HepG2 (cell line): Measurements from ENCODE around the gene PRR36. TPM values are rescaled to one million over a fixed set of nuclear protein-coding genes. Genes with fewer than 3 reads are reported as not detected.
A peak's percentile ranks its signal among the peaks of the same experiment; 100 is the strongest.

Experiments used
- HNRNPLL ChIP-seq: fragments of 200-400 bp; formaldehyde crosslinking; IDR thresholded peaks from 2 replicates; pipeline ENCODE4 v1.6.1; 2017; ENCODE audit warnings: mild to moderate bottlenecking, low read depth, low read length; ENCODE audit not compliant: poor library complexity, severe bottlenecking
- KLF16 ChIP-seq, 2 experiments: sonication (generic) in 1 of 2; formaldehyde crosslinking in 1 of 2; IDR thresholded peaks; 2 replicates each; pipeline versions ENCODE4 v1.6.1 to v1.8.0; 2016 to 2023; ENCODE audit warnings: missing genetic modification reagents in 2 of 2, missing compliant biosample characterization in 1 of 2
- MAFK ChIP-seq, 2 experiments: IDR thresholded peaks in 1 of 2; conservative IDR thresholded peaks in 1 of 2; 2 replicates each; pipeline ENCODE4 v1.6.1; 2011; ENCODE audit warnings: improper control_type of control experiment in 2 of 2, low read length in 2 of 2
- NFKBIZ ChIP-seq: IDR thresholded peaks from 2 replicates; pipeline ENCODE4 v1.6.1; 2018; ENCODE audit warnings: missing genetic modification reagents, missing compliant biosample characterization
- ZNF124 ChIP-seq: sonication (generic); formaldehyde crosslinking; IDR thresholded peaks from 2 replicates; pipeline ENCODE4 v1.4.0; 2020; ENCODE audit warnings: missing genetic modification reagents
- ZNF160 ChIP-seq: sonication (generic); formaldehyde crosslinking; IDR thresholded peaks from 2 replicates; pipeline ENCODE4 v1.8.0; 2022; ENCODE audit warnings: mild to moderate bottlenecking, inconsistent platforms, missing genetic modification reagents
- ZNF326 ChIP-seq: sonication (generic); formaldehyde crosslinking; IDR thresholded peaks from 2 replicates; pipeline ENCODE4 v1.4.0; 2020; ENCODE audit warnings: missing genetic modification reagents, borderline replicate concordance
- ZNF33A ChIP-seq: sonication (generic); formaldehyde crosslinking; IDR thresholded peaks from 2 replicates; pipeline ENCODE4 v1.5.1; 2020; ENCODE audit warnings: missing genetic modification reagents, mild to moderate bottlenecking, moderate library complexity, borderline replicate concordance
- ZNF75D ChIP-seq: sonication (generic); formaldehyde crosslinking; IDR thresholded peaks from 2 replicates; pipeline ENCODE4 v1.8.1; 2023; ENCODE audit warnings: missing genetic modification reagents, mild to moderate bottlenecking, borderline replicate concordance
- ZNF891 ChIP-seq: sonication (generic); formaldehyde crosslinking; IDR thresholded peaks from 2 replicates; pipeline ENCODE4 v1.5.0; 2020; ENCODE audit warnings: mild to moderate bottlenecking, missing genetic modification reagents
- polyA plus RNA-seq, 8 experiments: library from polyadenylated mRNA; depleted of rRNA in 3 of 8; stranded (reverse) in 7 of 8; unstranded in 1 of 8; fragments of >200 nt; fragmentation: Illumina TruSeq in 4 of 8; extraction: Trizol in 4 of 8; gene quantifications; 2 replicates each; pipeline versions ENCODE4 v1.2.1 to v1.2.3, GENCODE V29; 2011 to 2016; ENCODE audit warnings: low read depth in 4 of 8, missing spikeins in 1 of 8, mixed read lengths in 1 of 8; ENCODE audit not compliant: insufficient read depth in 1 of 8
- total RNA-seq, 5 experiments: library from RNA; depleted of rRNA; stranded (reverse); fragments of >200 nt; fragmentation: Illumina TruSeq; extraction: Trizol; gene quantifications; 2 replicates each; pipeline ENCODE4 v1.2.3, GENCODE V29; 2016; ENCODE audit warnings: low read depth in 1 of 5
- TF ChIP-seq, protein P1 (sequence below): sonication (generic); formaldehyde crosslinking; IDR thresholded peaks from 2 replicates; pipeline ENCODE4 v1.5.0; 2020; ENCODE audit warnings: missing genetic modification reagents
- TF ChIP-seq, protein P2 (sequence below): sonication (generic); formaldehyde crosslinking; IDR thresholded peaks from 2 replicates; pipeline ENCODE4 v1.4.0; 2020; ENCODE audit warnings: missing genetic modification reagents, mild to moderate bottlenecking, borderline replicate concordance
- TF ChIP-seq, protein P3 (sequence below): IDR thresholded peaks from 2 replicates; pipeline ENCODE4 v1.6.1; 2016; ENCODE audit warnings: low read depth
- TF ChIP-seq, protein P4 (sequence below): sonication (generic); formaldehyde crosslinking; IDR thresholded peaks from 2 replicates; pipeline ENCODE4 v1.4.0; 2020; ENCODE audit warnings: mild to moderate bottlenecking, missing genetic modification reagents
- TF ChIP-seq, protein P5 (sequence below): sonication (generic); formaldehyde crosslinking; IDR thresholded peaks from 2 replicates; pipeline ENCODE4 v1.5.0; 2020; ENCODE audit warnings: missing genetic modification reagents, mild to moderate bottlenecking, borderline replicate concordance
- TF ChIP-seq, protein P6 (sequence below): sonication (generic); formaldehyde crosslinking; IDR thresholded peaks from 2 replicates; pipeline ENCODE4 v1.5.1; 2020; ENCODE audit warnings: missing genetic modification reagents, mild to moderate bottlenecking, borderline replicate concordance
- TF ChIP-seq, protein P7 (sequence below): sonication (generic); formaldehyde crosslinking; IDR thresholded peaks from 2 replicates; pipeline ENCODE4 v1.4.0; 2020; ENCODE audit warnings: mild to moderate bottlenecking, missing genetic modification reagents

PRR36 gene
- total and polyA plus RNA-seq, 2 of the 13 experiments (the other 11 are each of a cell fraction or from before 2014, with no cell fraction given) = 0.07 to 0.17 TPM

DNA sequence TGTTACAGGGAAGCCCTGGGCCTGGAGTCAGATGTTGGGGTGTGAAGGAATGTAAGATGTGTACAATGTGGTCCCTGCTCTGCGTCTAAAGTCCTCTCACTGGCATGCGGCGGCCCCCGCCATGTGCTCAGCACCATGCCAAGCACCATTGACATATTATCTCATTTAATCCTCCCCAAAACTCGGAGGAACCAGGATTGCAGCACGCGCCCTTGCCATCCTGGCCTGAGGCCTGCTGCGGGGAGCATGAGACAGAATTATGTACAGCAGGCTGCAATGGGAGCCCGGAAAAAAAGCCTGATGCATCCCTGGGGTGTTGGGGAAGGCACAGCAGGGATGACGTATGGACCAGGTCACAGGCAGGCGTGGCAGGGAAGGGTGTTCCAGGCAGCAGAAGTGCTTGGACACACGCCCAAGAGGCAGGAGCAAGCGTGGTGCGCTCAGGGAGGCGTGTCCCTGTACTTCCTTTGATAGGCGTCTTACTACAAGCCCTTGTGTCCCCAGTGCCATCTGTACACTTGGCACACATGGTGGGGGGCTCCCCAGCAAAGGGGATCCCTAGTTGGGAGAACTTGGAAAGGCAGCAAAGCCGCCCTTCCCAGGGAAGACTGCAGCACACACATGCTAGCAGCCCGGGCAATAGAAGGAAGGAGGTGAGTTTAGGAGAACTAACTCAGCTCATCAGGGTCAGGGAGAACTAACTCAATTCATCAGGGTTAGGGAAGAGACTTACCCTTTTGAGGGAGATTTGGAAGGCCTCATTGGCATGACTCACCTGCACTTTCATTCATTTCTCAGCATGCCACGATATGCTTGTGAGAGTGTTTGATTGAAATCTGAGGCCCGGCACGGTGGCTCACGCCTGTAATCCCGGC is 40.7 kb downstream of the PRR36 start (continued):
- TF ChIP-seq, protein P1, sequence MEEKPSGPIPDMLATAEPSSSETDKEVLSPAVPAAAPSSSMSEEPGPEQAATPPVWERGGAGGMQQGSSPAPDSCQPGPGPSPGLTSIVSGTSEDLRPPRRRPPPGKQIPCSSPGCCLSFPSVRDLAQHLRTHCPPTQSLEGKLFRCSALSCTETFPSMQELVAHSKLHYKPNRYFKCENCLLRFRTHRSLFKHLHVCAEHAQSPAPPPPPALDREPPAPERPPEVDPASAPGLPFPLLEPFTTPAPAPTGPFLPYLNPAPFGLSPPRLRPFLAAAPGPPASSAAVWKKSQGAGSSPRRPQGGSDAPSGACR (CRISPR knock-in tag) = no peak
- TF ChIP-seq ZNF891 (CRISPR knock-in tag) (0 out of 2 replicates have a peak, but pooled peaks have one; percentile 66), ZNF326 (no peak), KLF16 (CRISPR knock-in tag; IDR thresholded peaks at IDR 0.05) (no peak), MAFK (conservative IDR thresholded peaks at IDR 0.05 in 1 of 2, IDR thresholded peaks at IDR 0.05 in 1 of 2; ENCODE audit: low read length in 2 of 2) (no peak), ZNF33A (no peak), ZNF160 (CRISPR knock-in tag) (no peak), ZNF75D (CRISPR knock-in tag) (no peak), HNRNPLL (no peak), NFKBIZ (CRISPR knock-in tag) (no peak), ZNF124 (CRISPR knock-in tag) (no peak)
- TF ChIP-seq, protein P2, sequence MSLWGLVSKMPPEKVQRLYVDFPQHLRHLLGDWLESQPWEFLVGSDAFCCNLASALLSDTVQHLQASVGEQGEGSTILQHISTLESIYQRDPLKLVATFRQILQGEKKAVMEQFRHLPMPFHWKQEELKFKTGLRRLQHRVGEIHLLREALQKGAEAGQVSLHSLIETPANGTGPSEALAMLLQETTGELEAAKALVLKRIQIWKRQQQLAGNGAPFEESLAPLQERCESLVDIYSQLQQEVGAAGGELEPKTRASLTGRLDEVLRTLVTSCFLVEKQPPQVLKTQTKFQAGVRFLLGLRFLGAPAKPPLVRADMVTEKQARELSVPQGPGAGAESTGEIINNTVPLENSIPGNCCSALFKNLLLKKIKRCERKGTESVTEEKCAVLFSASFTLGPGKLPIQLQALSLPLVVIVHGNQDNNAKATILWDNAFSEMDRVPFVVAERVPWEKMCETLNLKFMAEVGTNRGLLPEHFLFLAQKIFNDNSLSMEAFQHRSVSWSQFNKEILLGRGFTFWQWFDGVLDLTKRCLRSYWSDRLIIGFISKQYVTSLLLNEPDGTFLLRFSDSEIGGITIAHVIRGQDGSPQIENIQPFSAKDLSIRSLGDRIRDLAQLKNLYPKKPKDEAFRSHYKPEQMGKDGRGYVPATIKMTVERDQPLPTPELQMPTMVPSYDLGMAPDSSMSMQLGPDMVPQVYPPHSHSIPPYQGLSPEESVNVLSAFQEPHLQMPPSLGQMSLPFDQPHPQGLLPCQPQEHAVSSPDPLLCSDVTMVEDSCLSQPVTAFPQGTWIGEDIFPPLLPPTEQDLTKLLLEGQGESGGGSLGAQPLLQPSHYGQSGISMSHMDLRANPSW = no peak
- TF ChIP-seq, protein P3, sequence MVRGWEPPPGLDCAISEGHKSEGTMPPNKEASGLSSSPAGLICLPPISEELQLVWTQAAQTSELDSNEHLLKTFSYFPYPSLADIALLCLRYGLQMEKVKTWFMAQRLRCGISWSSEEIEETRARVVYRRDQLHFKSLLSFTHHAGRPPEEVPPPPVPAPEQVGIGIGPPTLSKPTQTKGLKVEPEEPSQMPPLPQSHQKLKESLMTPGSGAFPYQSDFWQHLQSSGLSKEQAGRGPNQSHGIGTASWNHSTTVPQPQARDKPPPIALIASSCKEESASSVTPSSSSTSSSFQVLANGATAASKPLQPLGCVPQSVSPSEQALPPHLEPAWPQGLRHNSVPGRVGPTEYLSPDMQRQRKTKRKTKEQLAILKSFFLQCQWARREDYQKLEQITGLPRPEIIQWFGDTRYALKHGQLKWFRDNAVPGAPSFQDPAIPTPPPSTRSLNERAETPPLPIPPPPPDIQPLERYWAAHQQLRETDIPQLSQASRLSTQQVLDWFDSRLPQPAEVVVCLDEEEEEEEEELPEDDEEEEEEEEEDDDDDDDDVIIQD (CRISPR knock-in tag) = no peak
- TF ChIP-seq, protein P4, sequence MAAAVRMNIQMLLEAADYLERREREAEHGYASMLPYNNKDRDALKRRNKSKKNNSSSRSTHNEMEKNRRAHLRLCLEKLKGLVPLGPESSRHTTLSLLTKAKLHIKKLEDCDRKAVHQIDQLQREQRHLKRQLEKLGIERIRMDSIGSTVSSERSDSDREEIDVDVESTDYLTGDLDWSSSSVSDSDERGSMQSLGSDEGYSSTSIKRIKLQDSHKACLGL (CRISPR knock-in tag) = no peak
- TF ChIP-seq, protein P5, sequence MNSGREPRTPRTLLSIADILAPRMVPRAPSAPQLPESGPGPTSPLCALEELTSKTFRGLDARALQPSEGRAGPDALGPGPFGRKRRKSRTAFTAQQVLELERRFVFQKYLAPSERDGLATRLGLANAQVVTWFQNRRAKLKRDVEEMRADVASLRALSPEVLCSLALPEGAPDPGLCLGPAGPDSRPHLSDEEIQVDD (CRISPR knock-in tag) = no peak
- TF ChIP-seq, protein P6, sequence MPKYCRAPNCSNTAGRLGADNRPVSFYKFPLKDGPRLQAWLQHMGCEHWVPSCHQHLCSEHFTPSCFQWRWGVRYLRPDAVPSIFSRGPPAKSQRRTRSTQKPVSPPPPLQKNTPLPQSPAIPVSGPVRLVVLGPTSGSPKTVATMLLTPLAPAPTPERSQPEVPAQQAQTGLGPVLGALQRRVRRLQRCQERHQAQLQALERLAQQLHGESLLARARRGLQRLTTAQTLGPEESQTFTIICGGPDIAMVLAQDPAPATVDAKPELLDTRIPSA (CRISPR knock-in tag) = no peak
- TF ChIP-seq, protein P7, sequence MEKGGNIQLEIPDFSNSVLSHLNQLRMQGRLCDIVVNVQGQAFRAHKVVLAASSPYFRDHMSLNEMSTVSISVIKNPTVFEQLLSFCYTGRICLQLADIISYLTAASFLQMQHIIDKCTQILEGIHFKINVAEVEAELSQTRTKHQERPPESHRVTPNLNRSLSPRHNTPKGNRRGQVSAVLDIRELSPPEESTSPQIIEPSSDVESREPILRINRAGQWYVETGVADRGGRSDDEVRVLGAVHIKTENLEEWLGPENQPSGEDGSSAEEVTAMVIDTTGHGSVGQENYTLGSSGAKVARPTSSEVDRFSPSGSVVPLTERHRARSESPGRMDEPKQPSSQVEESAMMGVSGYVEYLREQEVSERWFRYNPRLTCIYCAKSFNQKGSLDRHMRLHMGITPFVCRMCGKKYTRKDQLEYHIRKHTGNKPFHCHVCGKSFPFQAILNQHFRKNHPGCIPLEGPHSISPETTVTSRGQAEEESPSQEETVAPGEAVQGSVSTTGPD (CRISPR knock-in tag) = no peak
